Right kidney (tissue), 9 donors: ENCODE results near the gene KCNT1.
A peak's percentile ranks its signal among the peaks of the same experiment; 100 is the strongest.
"Not testable (repeated sequence)": the region's sequence is repeated elsewhere in the genome, so short reads cannot be mapped to it uniquely, and the experiment has no call there.

ENCODE experiments used
- DNase-seq: peaks from one replicate; pipeline ENCODE4 v3.0.0-alpha.2; 2016
- long read RNA-seq, 8 donors: transcript quantifications; one replicate each; lab custom pipeline, GENCODE V29; 2026

The KCNT1 gene
- long read RNA-seq, donor 1: 0 reads
- long read RNA-seq, donor 2: 0 reads
- long read RNA-seq, donor 3, partial matches to known transcripts: 6 of 6 reads
- long read RNA-seq, donor 3, other reads (novel, unspliced or antisense): 0 of 6 reads
- long read RNA-seq, donor 4: 0 reads
- long read RNA-seq, donor 5: 0 reads
- long read RNA-seq, donor 6: 0 reads
- long read RNA-seq, donor 7: 0 reads
- long read RNA-seq, donor 8: 0 reads

GRCh38 chr9:135701959-135702721, at the start of gene KCNT1:
Gene KCNT1 (plus strand): TSS chr9:135702185. CDS start chr9:135702259, 74 bp downstream.
- DNase-seq: peak; percentile 79

- DNase-seq: no peak
These were observed 46.7 kb upstream of the KCNT1 start for GRCh38 chr9:135655317-135655716.

DNA sequence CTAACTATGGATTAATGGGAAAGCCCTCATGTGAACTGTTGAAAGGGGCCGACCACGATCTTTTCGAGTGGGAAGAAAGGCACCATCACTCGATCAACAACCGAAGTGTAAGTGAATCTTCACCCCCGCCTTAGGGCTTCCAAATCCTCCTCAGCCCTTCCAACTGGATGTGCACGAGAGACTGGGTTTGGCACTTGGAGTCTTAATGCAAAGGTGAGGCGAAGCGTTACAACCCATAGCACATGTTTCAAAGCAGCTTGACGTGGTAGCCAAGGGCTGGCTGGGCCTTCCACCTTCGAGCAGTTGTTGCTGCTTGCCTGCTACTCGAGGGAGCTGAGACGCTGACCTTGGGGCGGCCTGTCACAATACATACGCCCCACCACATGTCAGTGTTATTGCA, 44.6 kb upstream of the KCNT1 start:
- DNase-seq: no peak

DNA sequence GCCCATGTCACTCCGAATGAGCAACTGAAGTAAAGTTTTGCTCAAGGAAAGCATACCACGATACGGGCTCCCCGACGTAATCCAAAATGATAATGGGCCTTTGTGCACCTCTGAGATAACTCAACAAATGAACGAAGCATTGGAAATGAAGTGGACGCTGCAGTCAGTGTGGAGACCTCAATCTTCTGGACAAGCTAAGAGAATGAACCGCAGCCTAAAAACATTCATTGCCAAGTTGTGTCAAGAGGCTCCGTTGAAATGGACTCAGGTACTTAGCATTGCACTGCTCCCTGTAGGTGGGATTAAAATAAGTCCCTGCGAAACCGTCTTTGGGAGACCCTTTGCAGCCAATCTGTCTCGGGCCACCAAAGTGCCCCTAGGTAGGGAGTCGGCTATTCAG, 42.7 kb upstream of the KCNT1 start:
- DNase-seq: no peak

DNA sequence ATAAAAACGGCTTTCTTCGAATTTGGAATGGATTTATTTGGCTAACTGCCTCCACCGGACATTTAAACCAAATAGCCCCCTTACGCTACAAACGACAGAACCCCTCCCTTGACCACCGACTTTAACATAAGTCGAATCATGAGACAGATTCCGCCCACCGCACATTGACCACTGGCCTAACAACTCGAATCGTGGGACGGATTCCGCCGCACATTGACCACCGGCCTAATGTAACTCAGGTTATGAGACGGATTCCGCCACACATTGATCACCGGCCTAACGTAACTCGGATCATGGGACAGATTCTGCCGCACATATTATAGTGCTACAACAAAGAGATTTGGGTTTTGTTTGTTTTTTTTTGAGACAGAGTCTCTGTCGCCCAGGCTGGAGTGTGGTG, 41.6 kb upstream of the KCNT1 start:
- no peak for DNase-seq

GRCh38 chr9:135661816-135662560, 40.0 kb upstream of the KCNT1 start:
- DNase-seq: no peak

GRCh38 chr9:135662758-135663450, 39.1 kb upstream of the KCNT1 start, which contains the start of gene LCN9:
Gene LCN9 (plus strand): TSS chr9:135663309. CDS start chr9:135663322, 13 bp downstream.
- no peak for DNase-seq

GRCh38 chr9:135663451-135663770, 38.6 kb upstream of the KCNT1 start:
- DNase-seq: no peak

DNA sequence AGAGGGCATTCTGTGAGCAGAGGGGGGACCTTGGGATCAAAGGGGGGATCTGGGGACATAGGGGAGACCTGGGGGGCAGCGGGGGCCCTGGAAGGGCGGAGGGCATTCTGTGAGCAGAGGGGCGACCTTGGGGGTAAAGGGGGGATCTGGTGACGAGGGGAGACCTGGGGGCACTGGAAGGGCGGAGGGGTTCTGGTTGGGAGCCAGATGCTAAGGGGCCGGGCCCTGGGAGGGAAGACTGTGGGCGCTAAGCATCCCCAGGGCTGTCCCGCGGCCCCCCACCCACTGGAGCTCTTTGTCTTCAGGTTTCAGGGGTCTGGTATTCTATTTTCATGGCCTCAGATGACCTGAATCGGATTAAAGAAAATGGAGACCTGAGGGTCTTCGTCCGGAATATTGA, 38.1 kb upstream of the KCNT1 start:
- DNase-seq: no peak

DNA sequence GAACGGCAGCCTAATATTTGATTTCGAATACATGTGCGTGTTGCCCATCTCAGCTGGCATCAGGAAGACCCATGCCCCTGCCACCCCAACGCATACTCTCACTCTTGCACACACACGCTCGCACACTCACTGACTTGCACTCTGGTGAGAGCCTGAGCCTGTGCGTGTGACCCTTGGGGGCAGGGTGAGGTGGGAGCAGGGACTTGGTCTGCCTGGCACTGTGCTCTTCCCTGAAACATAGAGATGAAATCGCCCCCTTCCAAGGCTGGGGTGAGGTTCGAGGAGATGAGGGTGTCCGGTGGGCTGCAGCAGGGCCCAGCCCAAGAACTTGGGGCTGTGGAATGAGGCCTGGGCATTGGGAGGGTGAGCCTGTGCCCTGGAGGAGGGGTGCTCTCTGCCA, 37.7 kb upstream of the KCNT1 start:
- DNase-seq: no peak

GRCh38 chr9:135664801-135665794, 36.9 kb upstream of the KCNT1 start:
- DNase-seq: no peak

- DNase-seq: no peak
These were observed 36.2 kb upstream of the KCNT1 start for GRCh38 chr9:135665795-135666189.

- no peak for DNase-seq
These were observed 35.2 kb upstream of the KCNT1 start for GRCh38 chr9:135666534-135667462.

DNA sequence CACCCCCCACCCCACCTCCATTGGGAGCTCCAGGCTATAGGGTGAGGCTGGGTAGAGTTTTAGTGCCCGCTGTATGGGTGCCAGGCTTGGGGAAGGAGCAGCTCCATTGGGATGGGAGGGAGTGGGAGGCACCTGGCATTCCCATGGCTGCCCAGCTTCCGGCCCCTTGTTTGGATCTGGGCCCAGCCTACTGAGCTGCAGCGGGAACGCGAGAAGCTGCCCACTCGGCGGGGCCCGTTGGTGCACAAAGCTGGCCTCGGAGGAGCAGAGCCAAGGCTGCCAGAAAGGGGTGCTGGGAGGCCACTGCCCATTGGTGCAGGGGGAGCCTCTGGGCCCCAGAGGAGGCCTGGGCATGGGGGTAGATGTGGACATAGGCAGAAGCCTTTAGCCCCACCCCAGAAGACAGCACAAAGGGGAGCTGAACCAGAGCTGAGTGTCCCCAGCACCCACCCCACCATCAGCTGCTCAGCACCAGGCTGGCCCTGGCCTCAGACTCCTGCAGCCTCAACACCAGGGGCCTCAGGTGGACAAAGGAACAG, 34.5 kb upstream of the KCNT1 start:
- DNase-seq: no peak

- not testable (repeated sequence) for DNase-seq
These were observed 33.0 kb upstream of the KCNT1 start for GRCh38 chr9:135669018-135669417.

DNA sequence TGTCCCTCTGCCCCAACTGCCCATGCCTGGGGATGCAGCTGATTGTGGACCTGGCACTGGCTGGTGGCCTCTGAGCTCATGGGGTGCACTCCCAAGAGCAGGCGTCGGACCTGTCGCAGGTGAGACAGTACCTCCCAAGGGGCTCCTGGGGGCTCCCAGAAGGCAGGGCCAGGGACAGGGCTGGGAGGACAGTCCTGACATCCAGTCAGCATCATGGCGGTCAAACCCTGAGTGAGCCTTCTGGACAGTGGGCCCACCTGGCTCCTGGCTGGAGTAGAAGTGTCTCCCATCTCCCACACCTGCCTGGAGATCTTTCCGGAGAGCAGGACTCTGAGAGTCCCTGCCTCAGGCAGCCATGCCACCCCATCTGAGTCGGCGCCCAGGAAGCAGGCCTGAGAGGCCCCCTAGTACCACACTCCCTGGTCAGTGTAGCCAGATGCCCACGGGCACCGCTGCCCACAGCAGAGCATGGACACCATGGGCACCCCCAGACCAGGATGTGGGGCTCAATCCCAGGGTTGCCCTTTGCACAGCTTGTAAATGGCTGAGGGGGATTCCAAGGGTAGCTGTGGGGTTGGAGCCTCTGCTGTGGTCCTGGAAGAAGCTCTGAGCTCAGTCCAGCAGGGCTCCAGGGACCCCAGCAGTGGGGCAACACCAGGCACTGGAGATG, 32.2 kb upstream of the KCNT1 start:
- DNase-seq: no peak

- DNase-seq: no peak
These were observed 31.0 kb upstream of the KCNT1 start for GRCh38 chr9:135670721-135671590.

- no peak for DNase-seq
These were observed 30.4 kb upstream of the KCNT1 start for GRCh38 chr9:135671591-135672041.
